8988T (cell line): ENCODE results near the gene RBMS1.
A peak's percentile ranks its signal among the peaks of the same experiment; 100 is the strongest.

ENCODE experiments used
- DNase-seq: peaks from one replicate; pipeline ENCODE4 v3.0.0; 2011

Gene RBMS1

DNA sequence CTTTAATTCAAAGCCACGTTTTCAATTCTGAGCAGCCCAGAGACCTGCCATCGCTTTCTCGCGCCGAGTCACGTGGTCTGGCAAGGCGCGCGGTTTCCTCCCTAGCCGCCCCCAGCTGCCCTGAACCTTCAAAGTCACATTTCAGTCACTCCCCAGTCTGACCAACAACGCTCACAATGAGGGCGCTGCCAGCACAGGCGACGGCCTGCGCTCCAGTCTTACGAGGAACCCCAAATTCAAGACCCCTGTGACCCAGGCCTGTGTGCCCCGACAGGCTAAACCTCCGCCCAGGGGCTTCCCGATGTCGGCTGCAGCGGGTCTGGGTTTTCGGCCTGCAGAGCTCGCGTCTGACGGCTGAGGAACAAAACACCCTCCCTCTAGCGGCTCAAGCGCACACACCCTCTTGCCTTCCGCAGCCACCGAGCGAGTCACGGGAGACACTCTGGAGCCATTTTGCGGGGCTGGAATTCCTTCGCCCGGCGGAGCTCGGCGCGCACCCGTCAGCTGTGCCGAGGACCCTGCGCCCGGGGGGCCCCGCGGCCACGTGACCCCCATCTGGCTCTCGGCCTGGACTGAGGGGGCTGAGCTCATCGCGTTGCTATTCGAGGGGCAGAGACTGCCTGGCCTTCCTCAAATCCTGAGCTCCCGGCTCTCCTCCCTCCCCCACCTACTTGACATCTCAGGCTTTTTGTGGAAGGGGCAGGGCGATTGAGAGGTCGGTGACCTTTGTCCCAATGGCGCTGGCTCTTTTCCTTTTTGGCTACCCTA is 223.6 kb downstream of the RBMS1 start:
- DNase-seq, result peak; percentile 33

DNA sequence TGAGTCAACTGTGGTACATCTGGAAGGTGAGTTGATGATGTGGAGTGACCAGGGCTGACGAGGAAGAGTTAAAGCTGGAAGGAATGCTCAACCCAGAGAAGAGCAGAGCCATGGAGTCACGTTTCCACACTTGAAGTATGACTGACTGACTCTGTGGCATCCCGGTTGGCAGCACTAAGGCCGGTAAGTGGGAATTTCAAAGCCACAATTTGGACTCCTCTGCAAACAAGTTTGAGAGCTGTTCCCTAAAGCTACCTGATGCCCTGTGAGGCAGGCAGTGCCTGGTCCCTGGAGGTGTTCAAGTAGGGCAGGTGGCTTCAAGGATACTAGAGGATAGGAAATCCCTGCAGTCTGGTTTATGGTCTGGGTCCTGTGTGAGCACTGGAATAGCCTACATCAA is 224.2 kb downstream of the RBMS1 start:
- no peak for DNase-seq

DNA sequence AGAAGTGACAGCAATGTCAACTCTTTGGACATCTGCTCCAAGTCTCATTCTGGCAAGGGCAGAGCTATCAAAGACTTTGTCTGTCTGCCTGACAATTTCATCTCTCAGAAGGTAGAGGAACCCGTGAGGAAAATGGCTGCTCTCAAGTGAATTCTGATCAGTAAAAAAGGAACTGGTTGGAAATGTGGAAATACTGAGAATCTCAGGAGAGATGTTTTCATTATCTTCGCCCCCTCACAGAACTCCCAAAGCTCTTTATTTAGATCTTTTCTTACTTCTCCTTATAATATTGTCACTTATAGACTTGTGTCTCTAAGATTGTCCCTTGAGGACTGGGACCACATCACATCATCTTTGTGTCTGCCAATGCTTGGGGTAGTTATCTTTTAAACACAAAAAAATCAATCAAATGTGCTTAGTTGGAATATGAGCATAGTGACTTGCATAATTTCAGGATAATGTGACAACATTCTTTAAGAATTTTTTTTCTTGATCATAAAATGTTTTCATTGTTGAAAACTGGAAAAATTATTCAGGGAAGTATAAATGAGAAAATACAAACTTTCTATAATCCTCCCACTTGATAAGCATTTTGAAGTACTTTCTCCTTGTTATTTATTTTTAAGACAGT is 225.3 kb downstream of the RBMS1 start:
- DNase-seq, result no peak

- DNase-seq, result no peak
Observed at GRCh38 chr2:160267692-160268091, 225.9 kb downstream of the RBMS1 start.

GRCh38 chr2:160267022-160267421 is 226.6 kb downstream of the RBMS1 start:
- DNase-seq, result no peak

GRCh38 chr2:160266037-160266551 is 227.5 kb downstream of the RBMS1 start:
- no peak for DNase-seq

- no peak for DNase-seq
Observed at GRCh38 chr2:160264308-160264707, 229.3 kb downstream of the RBMS1 start.

DNA sequence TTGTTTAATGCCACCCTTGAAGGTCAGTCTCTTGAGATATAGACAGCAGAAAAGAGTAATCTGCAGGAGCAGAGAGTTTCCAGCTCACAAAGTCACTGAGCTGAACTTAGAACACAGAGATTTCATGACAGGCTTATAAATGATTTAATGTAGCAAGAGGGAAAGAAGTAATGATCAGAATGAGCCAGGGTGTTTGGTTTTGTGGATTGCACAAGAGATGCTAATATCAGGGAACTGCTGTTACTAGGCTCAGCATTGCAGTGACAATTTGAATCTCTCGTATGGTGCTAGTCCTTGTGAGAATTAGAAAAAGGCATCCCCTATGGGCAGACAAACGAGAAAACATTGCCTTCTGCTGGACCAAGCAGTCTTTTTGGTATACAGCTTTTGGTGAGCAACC is 231.9 kb downstream of the RBMS1 start:
- no peak for DNase-seq

GRCh38 chr2:160258492-160258805 is 235.2 kb downstream of the RBMS1 start:
- no peak for DNase-seq

GRCh38 chr2:160257743-160258491 is 235.7 kb downstream of the RBMS1 start:
- no peak for DNase-seq

DNA sequence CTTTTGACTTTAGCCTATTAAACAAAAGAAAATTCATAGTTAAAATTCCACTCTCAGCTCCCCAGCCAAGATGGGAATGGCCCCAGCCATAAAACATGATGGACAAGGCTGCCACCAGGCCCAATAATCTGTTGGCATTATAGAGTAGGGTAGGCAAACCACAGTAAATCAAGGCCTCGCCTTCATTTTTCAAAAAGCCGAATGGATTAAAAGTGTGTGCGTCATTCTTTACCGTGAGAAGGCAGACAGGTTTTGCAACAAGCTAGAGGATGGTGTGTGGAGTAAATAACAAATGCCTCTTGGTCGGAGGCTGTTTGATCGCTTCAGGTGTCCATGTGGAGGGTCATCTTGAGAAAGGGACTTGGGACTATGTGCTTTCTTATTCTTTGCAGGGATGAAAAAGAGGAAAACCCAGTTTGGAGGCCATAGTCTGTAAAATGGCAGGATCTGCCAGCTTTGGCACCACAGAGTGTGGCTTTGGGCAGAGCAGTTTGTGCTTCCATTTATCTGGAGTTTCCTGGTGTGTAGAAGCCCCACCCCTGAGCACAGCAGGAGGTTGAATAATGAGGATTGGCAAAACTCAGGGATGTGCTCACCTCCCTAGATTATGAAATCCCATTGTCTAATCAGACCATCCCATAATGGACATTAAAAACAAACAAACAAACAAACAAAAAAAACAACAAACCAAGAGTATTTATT is 236.4 kb downstream of the RBMS1 start:
- no peak for DNase-seq

- DNase-seq, result no peak
Observed at GRCh38 chr2:160256507-160256906, 237.1 kb downstream of the RBMS1 start.

DNA sequence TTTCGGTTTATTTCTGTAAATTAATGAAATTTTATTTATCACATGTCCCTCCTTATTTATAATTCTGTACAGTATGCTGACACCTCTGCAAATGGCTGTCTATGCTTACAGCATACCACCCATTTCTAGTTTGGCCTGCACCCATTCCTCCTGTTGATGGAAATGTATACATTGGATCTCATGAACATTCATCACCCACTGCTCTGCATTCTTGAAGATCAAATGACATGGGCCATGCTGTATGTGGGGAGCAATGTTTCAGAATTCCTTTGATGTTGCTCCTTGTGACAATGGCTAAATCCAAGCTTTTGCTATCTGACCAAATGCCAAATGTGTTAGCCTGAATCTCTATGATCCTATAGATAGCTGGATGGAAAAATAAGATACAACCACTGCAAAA is 238.2 kb downstream of the RBMS1 start:
- no peak for DNase-seq

DNA sequence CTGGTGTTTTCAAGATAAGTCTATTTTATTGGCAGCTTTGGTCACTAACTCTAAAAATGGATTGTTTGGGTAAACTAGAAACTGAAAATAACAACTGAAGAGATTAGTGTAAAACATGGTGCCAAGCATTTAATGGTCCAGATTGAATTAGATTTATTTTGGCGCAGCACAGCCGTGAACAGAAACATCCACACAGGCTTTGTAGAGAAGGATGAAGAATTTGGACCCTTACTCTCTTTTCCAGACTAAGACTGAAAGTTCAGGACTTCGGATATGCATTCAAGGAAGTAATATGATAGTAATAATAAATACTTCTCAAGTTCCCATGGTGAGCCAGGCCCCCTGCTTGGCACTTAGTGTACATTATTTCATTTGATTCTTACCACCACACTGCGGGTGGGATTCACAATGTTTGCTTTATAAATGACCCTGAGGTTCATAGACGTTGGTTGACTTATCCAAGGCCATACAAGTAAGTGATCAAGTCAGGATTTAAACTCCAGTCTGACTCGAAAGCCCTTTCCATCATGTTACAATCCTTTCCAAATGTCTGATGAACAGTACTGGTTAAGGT is 239.3 kb downstream of the RBMS1 start:
- no peak for DNase-seq

- no peak for DNase-seq
Observed at GRCh38 chr2:160253440-160254188, 240.0 kb downstream of the RBMS1 start.

DNA sequence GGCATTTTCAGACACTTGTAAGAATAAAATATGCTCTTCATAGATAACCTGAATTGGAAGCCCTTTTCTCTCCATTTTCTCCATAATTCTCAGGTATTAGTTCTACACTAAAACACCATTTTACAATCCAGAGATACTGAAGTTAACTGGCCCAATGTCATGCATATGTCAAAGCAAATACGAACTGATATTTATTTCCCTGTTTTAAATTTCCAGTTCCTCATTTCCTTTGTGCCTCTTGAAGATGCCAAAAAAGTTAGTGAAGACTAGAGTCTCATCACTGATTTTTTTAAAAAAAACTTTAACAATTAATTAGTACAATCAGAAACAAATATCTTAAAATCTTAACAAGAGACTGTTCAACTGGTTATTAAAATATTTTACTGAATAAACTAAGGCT is 240.7 kb downstream of the RBMS1 start:
- no peak for DNase-seq

- DNase-seq, result no peak
Observed at GRCh38 chr2:160252278-160252887, 241.2 kb downstream of the RBMS1 start.

GRCh38 chr2:160251569-160251968 is 242.0 kb downstream of the RBMS1 start:
- DNase-seq, result no peak

GRCh38 chr2:160249876-160250275 is 243.7 kb downstream of the RBMS1 start:
- DNase-seq, result no peak

- DNase-seq, result no peak
Observed at GRCh38 chr2:160247296-160248035, 246.1 kb downstream of the RBMS1 start.

- no peak for DNase-seq
Observed at GRCh38 chr2:160246356-160246755, 247.3 kb downstream of the RBMS1 start.
